Loucy (cell line): ENCODE measurements around the gene PKP3.

Source experiments
- EZH2phosphoT487 ChIP-seq: fragments of 200-600 bp; IDR thresholded peaks from 2 replicates; pipeline ENCODE4 v1.6.1; 2018; ENCODE audit warnings: antibody characterized with exemption, mild to moderate bottlenecking, moderate library complexity, borderline replicate concordance
- TF ChIP-seq, protein P1 (sequence below): fragments of 200-600 bp; sonication (generic); conservative IDR thresholded peaks from 2 replicates; pipeline ENCODE4 v1.5.1; 2014; ENCODE audit warnings: mild to moderate bottlenecking, antibody characterized with exemption, low read length

DNA sequence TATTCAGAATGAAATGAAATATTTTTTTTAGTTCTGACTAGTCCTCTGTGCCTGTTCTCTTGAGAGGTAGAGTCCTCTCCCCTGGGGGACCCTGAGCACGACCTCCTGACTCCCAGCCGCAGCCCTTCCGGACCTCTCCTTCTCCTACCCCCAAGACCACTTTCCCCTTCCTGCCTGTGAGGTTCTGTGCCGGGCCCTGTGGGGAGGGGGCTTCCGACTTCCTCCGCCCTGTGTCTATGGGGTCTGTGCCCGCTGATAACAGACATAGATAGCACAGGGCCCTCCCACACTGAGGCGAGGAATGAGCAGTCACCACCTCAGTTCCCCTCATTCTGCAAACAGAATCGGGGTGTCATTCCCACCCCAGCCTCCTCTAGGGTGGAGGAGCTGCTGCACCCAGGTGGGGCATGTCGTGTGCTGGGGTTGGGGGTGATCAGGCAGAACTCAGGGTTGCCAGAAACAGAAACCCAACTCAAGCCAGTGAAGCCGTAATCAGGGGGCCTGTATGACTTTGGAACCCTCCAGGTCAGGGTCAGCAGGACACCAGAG lies 11.9 kb upstream of the PKP3 start:
- TF ChIP-seq, protein P1, sequence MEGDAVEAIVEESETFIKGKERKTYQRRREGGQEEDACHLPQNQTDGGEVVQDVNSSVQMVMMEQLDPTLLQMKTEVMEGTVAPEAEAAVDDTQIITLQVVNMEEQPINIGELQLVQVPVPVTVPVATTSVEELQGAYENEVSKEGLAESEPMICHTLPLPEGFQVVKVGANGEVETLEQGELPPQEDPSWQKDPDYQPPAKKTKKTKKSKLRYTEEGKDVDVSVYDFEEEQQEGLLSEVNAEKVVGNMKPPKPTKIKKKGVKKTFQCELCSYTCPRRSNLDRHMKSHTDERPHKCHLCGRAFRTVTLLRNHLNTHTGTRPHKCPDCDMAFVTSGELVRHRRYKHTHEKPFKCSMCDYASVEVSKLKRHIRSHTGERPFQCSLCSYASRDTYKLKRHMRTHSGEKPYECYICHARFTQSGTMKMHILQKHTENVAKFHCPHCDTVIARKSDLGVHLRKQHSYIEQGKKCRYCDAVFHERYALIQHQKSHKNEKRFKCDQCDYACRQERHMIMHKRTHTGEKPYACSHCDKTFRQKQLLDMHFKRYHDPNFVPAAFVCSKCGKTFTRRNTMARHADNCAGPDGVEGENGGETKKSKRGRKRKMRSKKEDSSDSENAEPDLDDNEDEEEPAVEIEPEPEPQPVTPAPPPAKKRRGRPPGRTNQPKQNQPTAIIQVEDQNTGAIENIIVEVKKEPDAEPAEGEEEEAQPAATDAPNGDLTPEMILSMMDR: no peak
- no peak for TF ChIP-seq EZH2phosphoT487
